ENCODE results near the gene SHB. TPM values are rescaled to one million over a fixed set of nuclear protein-coding genes. Genes with fewer than 3 reads are reported as not detected.

SHB gene, protein sequence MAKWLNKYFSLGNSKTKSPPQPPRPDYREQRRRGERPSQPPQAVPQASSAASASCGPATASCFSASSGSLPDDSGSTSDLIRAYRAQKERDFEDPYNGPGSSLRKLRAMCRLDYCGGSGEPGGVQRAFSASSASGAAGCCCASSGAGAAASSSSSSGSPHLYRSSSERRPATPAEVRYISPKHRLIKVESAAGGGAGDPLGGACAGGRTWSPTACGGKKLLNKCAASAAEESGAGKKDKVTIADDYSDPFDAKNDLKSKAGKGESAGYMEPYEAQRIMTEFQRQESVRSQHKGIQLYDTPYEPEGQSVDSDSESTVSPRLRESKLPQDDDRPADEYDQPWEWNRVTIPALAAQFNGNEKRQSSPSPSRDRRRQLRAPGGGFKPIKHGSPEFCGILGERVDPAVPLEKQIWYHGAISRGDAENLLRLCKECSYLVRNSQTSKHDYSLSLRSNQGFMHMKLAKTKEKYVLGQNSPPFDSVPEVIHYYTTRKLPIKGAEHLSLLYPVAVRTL
- 9.4 and 12.3 TPM in 2 replicates for total RNA-seq

DNA sequence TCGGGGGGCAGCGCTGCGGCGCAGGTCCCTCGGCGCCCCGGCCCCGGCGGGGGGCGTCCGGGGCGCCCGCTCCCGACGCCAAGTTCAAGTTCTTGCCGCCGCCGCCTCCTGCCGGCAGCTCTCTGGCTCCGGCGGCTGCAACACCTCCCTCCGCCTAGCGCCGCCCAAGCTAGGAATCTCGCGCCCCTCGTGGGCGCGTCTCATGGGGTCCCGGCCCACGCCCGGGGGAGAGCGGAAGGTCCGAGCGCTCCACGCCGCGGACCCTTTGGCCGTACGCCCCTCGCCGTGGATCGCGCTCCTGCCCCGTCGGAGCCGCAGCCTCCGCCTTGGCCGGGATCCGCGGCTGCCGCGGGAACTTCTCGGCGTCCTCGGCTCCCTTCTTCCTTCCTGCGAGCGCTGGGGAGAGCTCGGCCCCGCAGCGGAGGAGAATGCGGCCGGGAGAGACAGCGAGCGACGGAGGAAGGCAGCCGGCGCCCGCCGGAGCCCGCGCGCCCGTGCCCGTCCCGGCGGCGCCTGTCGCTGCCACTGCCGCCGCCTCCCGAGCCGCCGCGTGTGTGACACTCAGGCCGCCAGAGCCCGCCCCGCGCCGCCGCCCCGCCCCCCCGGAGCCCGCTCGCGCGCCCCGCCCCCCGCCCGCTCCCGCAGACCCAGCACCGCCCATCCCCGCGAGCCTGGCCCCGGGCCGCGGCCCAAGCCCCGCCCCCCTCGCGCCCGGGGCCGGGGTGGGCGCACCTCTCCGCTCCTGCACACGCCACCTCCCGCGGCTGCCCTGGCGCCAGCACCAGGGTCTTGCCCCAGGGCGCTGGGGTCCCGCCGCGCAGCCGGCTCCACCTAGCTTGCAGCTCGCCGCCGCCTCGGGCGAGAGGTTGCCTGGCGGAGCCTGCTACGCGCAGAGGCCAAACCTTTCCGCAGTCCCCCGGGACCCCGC, at the start of gene SHB:
Gene SHB (minus strand): TSS at position 527 of the 928 bp plus-strand sequence. CDS start 582 bp downstream, outside the sequence.

DNA sequence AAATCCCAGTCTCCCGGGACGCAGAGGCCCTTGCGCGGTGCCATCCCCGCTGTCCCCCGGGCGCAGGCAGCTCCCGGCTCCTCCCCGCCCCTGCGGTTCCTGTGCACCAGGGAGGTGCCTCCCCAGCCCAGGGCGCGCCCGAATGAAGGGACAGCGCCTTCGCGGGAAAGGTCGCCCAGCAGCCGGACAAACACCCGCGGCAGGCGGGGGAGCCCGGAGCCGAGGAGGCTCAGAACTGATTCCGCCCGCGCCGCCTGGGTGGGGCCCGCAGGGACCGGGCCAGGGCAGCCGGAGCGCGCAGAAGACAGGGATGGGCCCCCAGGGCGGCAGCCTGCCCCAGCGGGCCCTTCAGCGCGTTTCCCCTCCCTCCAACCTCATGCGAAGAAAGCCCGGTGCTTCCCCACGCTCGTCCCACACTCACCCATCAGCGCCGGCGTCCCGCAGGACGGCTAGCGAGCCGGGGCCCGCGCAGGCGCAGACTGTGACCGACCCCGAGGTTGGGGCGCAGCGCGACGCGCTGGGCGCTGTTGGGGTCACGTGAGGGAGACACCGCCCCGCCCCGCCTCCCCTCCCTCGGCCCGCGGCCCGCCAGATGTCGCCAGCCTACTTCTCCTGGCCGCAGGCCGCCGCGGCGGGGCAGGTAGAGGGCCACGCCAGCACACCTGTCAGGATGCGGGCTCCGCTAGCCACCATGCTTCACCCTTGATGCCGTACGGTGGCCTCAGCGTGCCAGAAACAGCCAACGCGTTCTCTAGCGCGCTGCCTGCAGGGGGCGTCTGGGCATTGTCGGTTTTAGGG, 165.2 kb downstream of the SHB start, which contains the start of gene SLC25A51:
Gene SLC25A51 (minus strand): TSS at position 481 of the 798 bp plus-strand sequence. CDS start 15,577 bp downstream, outside the sequence.

Small RNAs within 50 kb of the gene (small RNA-seq; reads per million reads assigned to genes)
- not detected for gene RNU7-124P

Other genes with a start within 250 kb of the SHB start
- gene SLC25A51, start 165.1 kb downstream of the SHB start, total RNA-seq: 73.0 and 83.7 TPM in 2 replicates

Measured in articular chondrocyte of knee joint (primary cell).